ENCODE results near the gene ERG. TPM values are rescaled to one million over a fixed set of nuclear protein-coding genes. Genes with fewer than 3 reads are reported as not detected.

ERG gene
- total RNA-seq, 1 experiment from 2014 or later = 0.11 TPM

GRCh38 chr21:38448671-38449385, 49.4 kb downstream of the ERG start:
- no peak for TF ChIP-seq CTCF (conservative IDR thresholded peaks at IDR 0.05)
- Histone ChIP-seq H3K14ac (ENCODE audit: insufficient read depth, low read length) (no peak overlapping the region), H2AK5ac (ENCODE audit: insufficient read length, low read length) (no peak overlapping the region), H3K23me2 (ENCODE audit: insufficient read length, low read depth, low read length, poor library complexity, severe bottlenecking) (no peaks in the 10 kb centered on the region), H3T11ph (ENCODE audit: low read length) (no peak overlapping the region), H4K20me1 (ENCODE audit: control insufficient read depth, insufficient read depth, insufficient read length) (no peaks in the 10 kb centered on the region), H3K9ac (ENCODE audit: extremely low read depth, insufficient read length, low read length) (no peak overlapping the region), H2BK120ac (ENCODE audit: low read depth, low read length, poor library complexity, severe bottlenecking) (no peak overlapping the region), H4K5ac (ENCODE audit: insufficient read length, low read depth, low read length) (no peak overlapping the region), H4K91ac (ENCODE audit: insufficient read length, low read depth, low read length) (no peak overlapping the region), H3K18ac (ENCODE audit: insufficient read length, low read depth, low read length) (no peak overlapping the region), H2BK5ac (ENCODE audit: insufficient read length, low read length) (no peak overlapping the region), H3K4ac (ENCODE audit: low read depth, low read length) (no peak overlapping the region), H3K27ac (ENCODE audit: insufficient read length, low read depth, low read length) (no peak overlapping the region), H2BK15ac (ENCODE audit: low read depth, low read length) (no peak overlapping the region), H3K4me2 (ENCODE audit: insufficient read depth, insufficient read length, low read length) (no peak overlapping the region), H2AFZ (ENCODE audit: low read length) (no peak overlapping the region), H4K8ac (replicated peaks; ENCODE audit: insufficient read length, low read depth, low read length) (no peak overlapping the region), H3K23ac (ENCODE audit: insufficient read length, low read depth, low read length) (no peak overlapping the region), H2BK20ac (ENCODE audit: low read depth, low read length, poor library complexity, severe bottlenecking) (no peak overlapping the region), H3K56ac (ENCODE audit: insufficient read length, low read depth, low read length) (no peak overlapping the region), H3K79me2 (ENCODE audit: insufficient read depth, low read length) (no peaks in the 10 kb centered on the region), H3K27me3 (ENCODE audit: insufficient read depth, low read length) (peaks cover 7% of the 10 kb centered on the region; the same call in 1 of the 2 replicates), H3K79me1 (ENCODE audit: insufficient read depth, low read depth, low read length, poor library complexity, severe bottlenecking) (no peaks in the 10 kb centered on the region), H2BK12ac (ENCODE audit: insufficient read length, low read depth, low read length) (no peak overlapping the region), H3K9me3 (ENCODE audit: control insufficient read depth, low read depth, low read length) (no peaks in the 10 kb centered on the region), H3K4me1 (ENCODE audit: insufficient read depth, low read length) (no peaks in the 10 kb centered on the region)
- 0 out of 7 replicates have a peak overlapping the region, but pooled peaks of 1 of the 3 experiments have one; percentile 69 for H3K27ac Mint-ChIP-seq
- DNase-seq = peak; percentile 62
- no peaks in the 10 kb centered on the region; a peak in 2 of 5 replicates for H3K9me3 Mint-ChIP-seq
- WGBS (ENCODE audit: extremely low coverage, insufficient read length, low lambda C conversion rate) = no CpG with 5 or more reads among the region's 5 CpGs
- peaks cover 11 to 14% of the 10 kb centered on the region in 2 experiments for H3K4me1 Mint-ChIP-seq
- H3K27me3 Mint-ChIP-seq (ENCODE audit: low read depth) = peaks cover 98% of the 10 kb centered on the region
- H3K36me3 Mint-ChIP-seq (ENCODE audit: insufficient read depth in 1 of 3, low read depth in 3 of 3) = no peaks in the 10 kb centered on the region
- H3K4me3 Mint-ChIP-seq = 0 out of 5 replicates have a peak overlapping the region, but pooled peaks of 1 of the 2 experiments have one; percentile 36

Measured in H9 (cell line).